ENCODE measurements around the gene BDKRB2.

Gene BDKRB2

GRCh38 chr14:96204151-96205058 is at the start of gene BDKRB2:
Gene BDKRB2, plus strand, starts transcription at chr14:96204839. Its CDS starts 32,269 bp downstream, at chr14:96237108.
- peak; percentile 21 for DNase-seq

DNA sequence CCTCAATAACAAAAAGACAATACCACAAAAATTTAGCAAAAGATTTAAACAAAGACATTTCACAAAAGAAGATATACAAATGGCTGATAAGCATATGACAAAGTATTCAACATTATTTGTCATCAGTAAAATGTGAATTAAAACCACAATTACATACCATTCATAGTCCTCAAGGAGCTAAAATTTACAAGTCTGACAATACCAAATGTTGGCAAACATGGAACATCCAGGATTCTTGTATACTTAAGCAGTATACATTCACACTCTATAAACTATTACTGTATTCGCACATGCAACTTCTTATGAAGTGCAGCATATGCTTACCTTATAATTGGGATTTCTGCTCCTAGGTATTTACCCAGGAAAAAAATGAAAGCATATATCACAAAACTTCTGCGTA is 49.7 kb upstream of the BDKRB2 start:
- DNase-seq: no peak

- DNase-seq: no peak
Measured at GRCh38 chr14:96156804-96157760, 47.6 kb upstream of the BDKRB2 start.

DNA sequence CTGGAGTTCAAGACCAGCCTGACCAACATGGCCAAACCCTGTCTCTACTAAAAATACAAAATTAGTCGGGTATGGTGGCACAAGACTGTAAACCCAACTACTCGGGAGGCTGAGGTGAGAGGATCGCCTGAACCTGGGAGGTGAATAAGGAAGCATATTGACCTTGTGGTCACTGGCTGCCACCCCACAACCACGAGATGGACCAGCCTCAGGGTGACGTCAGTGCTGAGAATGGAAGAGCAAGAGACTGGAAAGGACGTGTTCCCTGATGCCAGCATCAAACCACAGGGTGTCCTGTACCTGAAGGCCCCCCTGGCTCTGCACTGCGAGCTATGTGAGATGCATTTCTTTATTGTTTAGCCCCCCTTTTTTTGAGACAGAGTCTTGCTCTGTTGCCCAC is 45.9 kb upstream of the BDKRB2 start:
- DNase-seq: no peak

GRCh38 chr14:96160076-96160912 is 44.3 kb upstream of the BDKRB2 start:
- no peak for DNase-seq

DNA sequence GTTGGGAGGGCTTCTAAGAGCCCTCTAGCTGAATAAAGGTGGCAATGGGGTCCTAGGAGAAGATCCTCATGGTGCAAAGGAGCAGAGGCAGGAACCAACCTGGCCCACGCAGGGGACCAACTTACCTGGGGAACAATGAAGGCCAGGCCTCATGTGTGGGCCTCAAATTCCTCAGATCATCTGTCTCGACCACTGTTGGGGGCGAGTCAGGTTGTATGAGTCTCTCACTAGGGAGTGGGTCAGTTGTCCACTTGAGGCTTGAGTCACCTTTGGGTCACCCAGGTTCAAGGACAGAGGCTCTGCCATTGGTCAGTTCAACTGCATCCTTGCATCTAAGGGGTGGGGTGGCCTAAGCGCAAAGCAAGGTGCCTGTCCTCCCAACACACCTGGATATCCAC is 43.7 kb upstream of the BDKRB2 start:
- DNase-seq: no peak

DNA sequence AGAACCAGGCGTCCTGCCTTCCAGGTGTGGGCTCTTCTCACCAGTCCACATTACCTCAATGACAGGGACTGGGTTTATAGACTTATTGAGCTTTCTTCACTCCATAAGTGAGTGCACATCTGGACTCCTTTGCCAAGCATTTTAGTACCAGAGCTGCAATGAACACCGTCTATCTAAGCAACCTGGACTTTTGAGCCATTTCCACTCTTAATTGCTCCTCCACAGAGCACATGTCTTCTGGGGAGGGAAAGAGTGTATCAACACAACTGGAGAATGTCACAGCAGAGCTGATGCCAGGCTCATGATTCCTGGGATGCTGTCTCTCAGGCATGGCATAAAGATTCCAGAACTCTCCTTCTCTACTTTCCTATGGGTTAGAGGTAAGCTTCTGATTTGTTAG is 43.0 kb upstream of the BDKRB2 start:
- DNase-seq: no peak

DNA sequence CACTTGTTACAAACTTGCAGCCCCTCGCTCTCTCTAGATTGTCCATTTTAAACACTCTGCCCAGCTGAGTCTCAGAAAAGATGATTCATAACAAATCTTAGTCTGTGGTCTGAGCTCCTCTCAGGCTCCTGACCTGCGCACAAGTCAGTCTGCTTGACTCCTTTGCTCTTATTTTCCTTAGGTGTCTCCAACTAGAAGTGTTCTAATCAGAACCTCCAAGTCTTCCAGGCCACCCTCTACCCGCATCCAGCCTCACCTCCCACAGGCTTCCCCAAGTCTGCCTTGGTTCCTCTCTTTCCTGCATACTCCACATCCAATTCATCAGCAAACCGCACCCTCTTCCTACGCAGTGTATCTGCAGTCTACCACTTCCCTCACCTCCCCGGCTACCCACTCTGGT is 42.4 kb upstream of the BDKRB2 start:
- DNase-seq: no peak

GRCh38 chr14:96162741-96163140 is 41.9 kb upstream of the BDKRB2 start:
- no peak for DNase-seq

DNA sequence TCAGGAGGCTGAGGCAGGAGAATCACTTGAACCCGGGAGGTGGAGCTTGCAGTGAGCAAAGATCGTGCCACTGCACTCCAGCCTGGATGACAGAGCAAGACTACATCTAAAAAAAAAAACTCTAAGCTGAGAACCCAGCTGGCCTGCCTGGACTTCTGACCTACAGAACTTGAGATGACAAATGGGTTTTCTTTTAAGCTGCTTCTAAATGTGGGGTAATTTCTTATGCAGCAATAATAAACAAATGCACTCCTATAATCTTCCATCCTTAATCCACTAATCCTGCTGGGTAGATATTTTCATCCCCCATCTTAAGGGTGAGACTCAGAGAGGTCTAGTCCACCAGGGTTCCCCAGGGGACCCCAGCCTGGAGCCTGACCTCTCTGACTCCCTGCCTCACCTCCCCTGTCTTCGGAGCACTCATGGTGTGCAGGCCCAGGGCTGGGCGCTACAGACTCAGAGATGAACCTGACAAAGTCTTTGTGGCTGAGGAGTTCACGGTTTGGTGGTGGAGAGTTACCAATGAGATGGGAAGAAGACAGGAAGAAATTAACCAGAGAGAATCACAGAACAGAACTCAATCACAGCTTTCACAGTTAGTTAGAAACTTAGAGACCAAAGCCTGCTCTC is 39.7 kb upstream of the BDKRB2 start:
- DNase-seq: no peak

DNA sequence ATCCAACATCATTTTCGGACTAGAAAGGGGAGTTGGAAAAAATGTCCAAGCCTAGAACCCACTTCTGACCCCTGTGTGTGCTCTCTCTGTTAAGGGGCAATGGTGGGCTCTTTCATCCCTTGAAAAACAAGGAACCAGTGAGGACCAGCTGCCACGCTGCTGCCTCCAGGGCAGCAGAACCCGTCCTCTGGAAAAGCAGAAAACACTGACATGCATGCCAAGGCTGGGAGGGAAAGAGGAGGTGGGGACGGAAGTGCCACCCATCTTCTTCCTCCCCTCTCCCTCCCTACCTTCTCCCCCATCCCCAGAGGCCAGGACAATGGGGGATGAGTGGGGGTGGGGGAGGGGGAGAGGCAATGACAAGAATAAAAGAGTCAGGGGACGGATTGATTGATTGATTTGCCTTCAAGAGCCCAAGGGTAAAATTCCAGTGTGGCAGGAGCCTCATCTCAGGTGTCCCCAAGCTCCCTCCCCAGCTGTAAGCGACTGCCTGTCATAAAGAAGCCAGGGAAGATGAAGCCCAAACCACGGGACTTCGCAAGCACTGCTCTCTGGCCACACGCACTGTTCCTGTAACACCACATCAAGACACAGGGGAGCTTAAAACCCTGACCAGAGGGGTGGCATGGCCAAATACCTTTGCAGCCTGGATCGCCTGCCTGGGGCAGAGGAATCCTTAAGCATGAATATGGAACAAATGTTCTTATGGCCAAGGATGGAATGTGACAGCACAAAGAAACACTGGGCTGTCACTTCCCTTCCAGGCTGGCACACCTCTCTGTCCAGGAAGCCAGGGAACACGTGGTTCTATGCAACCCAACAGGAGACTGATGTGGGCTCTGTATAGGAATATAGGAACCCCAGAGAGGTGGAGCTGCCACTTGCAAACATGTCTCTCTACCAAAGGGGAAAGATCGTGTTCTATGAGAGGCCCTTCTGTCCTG is 38.9 kb upstream of the BDKRB2 start:
- DNase-seq: no peak

DNA sequence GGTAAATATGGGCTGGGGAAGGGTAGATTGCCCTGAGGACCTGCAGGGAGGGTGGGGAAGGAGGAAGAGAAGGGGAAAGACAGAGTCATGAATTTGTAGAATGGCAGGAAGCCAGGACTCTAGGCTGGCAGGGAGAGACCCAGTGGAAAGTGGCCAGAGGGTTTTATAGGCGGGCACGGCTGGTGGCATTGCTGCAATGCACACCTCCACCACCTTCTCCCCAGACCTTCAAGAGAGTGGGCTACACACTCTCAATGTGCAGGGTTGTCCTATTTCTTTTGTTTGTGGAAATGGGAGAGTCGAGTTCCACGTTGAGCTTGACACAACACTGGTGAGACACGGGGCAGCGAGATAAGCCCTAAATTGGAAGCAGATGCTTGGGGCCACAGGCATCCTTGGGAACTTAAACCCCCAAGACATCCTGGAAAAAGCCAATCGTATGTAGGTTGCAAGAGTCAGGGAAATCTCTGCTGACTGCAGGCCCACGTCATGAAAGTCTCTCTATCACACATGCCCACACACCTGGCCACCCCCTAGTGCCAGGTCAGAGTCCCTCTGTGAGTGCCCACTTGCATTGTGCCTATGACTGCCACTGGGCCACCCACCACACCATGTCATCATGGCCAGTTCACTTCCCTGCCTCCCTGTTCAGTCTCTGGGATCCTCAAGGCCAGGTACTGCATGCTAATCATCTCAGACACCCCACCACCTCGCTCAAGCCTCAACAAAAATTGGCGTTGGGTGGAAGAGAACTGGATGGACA is 38.0 kb upstream of the BDKRB2 start:
- DNase-seq: no peak

GRCh38 chr14:96167224-96168148 is 37.2 kb upstream of the BDKRB2 start:
- no peak for DNase-seq

- no peak for DNase-seq
Measured at GRCh38 chr14:96168581-96168980, 36.1 kb upstream of the BDKRB2 start.

DNA sequence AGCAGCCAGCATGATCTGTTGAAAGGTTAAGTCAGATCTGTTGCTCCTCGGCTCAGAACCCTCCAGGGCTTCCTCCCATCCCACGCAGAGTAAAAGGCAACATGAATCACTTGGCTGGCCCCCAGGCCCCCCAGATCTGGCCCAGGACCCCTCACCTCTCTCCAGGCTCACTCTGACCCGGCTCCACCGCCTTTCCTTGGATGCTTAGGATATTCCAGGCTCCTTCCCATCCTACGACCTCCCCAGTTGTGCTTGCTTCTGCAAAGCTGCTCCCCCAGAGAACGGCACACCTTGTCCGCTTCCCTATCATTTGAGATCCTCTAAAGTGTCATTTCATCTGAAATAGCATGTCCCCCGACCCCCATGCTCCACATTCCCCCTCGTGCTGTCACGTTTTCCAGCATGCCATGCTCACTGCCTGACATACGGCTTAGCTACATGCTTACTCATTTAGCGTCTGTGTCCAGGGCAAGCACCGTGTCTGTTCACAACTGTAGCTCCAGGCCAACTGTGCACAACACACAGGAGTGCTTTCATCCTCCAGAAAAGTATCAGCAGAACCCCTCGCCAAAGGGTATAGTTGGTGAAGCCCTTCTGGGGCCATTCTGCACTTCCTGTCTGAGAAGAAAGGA is 33.6 kb upstream of the BDKRB2 start:
- DNase-seq: no peak

DNA sequence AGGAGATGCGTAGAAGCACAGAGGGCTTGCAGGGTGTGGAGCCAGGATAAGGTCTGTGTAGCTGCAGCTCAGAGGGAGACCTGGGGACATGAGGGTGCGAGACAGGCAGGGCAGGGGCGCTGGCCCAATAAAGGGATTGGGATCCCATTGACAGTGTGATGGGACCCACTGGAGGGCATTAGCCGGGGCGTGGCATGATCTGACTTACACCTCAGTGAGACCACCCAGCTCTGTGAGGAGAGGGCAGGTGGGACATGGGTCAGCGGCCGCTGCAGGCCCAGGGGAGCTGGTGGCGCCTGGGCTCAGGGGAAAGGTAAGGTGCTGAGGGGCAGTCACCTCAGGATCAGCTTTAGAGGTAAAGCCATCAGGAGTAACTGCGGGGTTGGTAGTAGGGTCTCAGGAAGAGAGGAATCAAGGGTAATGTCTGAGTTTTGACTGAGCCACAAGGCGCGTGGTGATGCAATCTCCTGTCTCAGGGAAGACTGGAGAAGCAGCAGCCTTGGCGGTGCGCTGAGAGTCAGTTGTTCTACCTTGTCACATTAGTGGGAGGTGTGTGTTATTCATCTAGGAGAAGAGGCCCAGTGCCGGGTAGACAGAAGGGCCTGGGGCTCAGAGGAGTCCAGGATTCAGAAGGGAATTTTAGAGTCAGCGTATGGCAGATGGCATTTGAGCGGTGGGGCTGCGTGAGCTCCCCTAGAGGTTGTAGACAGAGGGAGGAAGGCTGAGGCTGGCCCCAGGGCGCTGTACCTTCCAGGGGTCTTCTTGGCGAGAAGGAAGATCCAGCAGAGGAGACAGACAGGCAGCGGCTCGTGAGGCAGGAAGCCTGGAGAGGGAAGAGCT is 30.8 kb upstream of the BDKRB2 start:
- DNase-seq: no peak

GRCh38 chr14:96176275-96176674 is 28.4 kb upstream of the BDKRB2 start:
- no peak for DNase-seq

GRCh38 chr14:96176811-96177211 is 27.8 kb upstream of the BDKRB2 start:
- no peak for DNase-seq

Measured in activated naive CD4-positive, alpha-beta T cell treated with anti-CD3 and anti-CD28 coated beads, Interleukin-2, amount 50 U/mL, for 16 hours (primary cell).